Activated CD4-positive, alpha-beta T cell treated with anti-CD3 and anti-CD28 coated beads, Interleukin-2, amount 10 ng/mL, durations not matched to agents 24 days and 14 days (primary cell): ENCODE results near the gene CCNK. TPM values are rescaled to one million over a fixed set of nuclear protein-coding genes. Genes with fewer than 3 reads are reported as not detected.

Source experiments
- DNase-seq: peaks from one replicate; pipeline ENCODE4 v3.0.0; 2022
- H3K27ac Mint-ChIP-seq: one replicate; pipeline ENCODE4 v1.8.0; 2022; ENCODE audit warnings: mild to moderate bottlenecking, mixed read lengths
- H3K27me3 Mint-ChIP-seq: one replicate; pipeline ENCODE4 v1.8.0; 2022; ENCODE audit warnings: mixed read lengths
- H3K36me3 Mint-ChIP-seq: one replicate; pipeline ENCODE4 v1.8.0; 2022; ENCODE audit warnings: low read depth, mild to moderate bottlenecking, mixed read lengths
- H3K4me1 Mint-ChIP-seq: one replicate; pipeline ENCODE4 v1.8.0; 2021; ENCODE audit warnings: mixed read lengths
- H3K4me3 Mint-ChIP-seq: one replicate; pipeline ENCODE4 v1.8.0; 2022; ENCODE audit warnings: mild to moderate bottlenecking, moderate library complexity, mixed read lengths
- H3K9me3 Mint-ChIP-seq: one replicate; pipeline ENCODE4 v1.8.0; 2021; ENCODE audit warnings: mixed read lengths
- intact Hi-C: fragments of 100-400 bp; cut with micrococcal nuclease; formaldehyde crosslinking; loops from one replicate; pipeline ENCODE4 v1.15.1; 2023
- total RNA-seq: library from RNA; stranded (reverse); gene quantifications from 2 replicates; pipeline ENCODE4 v1.2.3, GENCODE V29; 2022

CCNK gene
- total RNA-seq, 1 donor from 2014 or later, result 79.5 TPM

- Mint-ChIP-seq H3K27me3 (no peaks in the 10 kb centered on the region), H3K27ac (no peak overlapping the region), H3K9me3 (no peaks in the 10 kb centered on the region), H3K36me3 (peaks cover 5% of the 10 kb centered on the region), H3K4me1 (no peaks in the 10 kb centered on the region), H3K4me3 (no peak overlapping the region)
- intact Hi-C loops, result no loop called here
- DNase-seq, result no peak
These were observed 34.3 kb downstream of the CCNK start for GRCh38 chr14:99515301-99516155.

- H3K4me1 Mint-ChIP-seq, result no peaks in the 10 kb centered on the region
- H3K9me3 Mint-ChIP-seq, result no peaks in the 10 kb centered on the region
- H3K4me3 Mint-ChIP-seq, result no peak overlapping the region
- no peak overlapping the region for H3K27ac Mint-ChIP-seq
- intact Hi-C loops, result no loop called here
- H3K27me3 Mint-ChIP-seq, result no peaks in the 10 kb centered on the region
- DNase-seq, result no peak
- H3K36me3 Mint-ChIP-seq, result peaks cover 3% of the 10 kb centered on the region
These were observed 35.1 kb downstream of the CCNK start for GRCh38 chr14:99516156-99516870.

GRCh38 chr14:99516871-99517642, 35.8 kb downstream of the CCNK start:
- no peak for DNase-seq
- H3K27me3 Mint-ChIP-seq, result no peaks in the 10 kb centered on the region
- intact Hi-C loops, result no loop called here
- peaks cover 3% of the 10 kb centered on the region for H3K36me3 Mint-ChIP-seq
- no peaks in the 10 kb centered on the region for H3K4me1 Mint-ChIP-seq
- H3K27ac Mint-ChIP-seq, result no peak overlapping the region
- H3K4me3 Mint-ChIP-seq, result no peak overlapping the region
- H3K9me3 Mint-ChIP-seq, result no peaks in the 10 kb centered on the region

- Mint-ChIP-seq H3K4me1 (no peaks in the 10 kb centered on the region), H3K27me3 (no peaks in the 10 kb centered on the region), H3K4me3 (no peak overlapping the region), H3K36me3 (no peaks in the 10 kb centered on the region), H3K9me3 (no peaks in the 10 kb centered on the region), H3K27ac (no peak overlapping the region)
- intact Hi-C loops, result loop anchor here (1.0 kb wide), 2 partner anchors 111 to 367 kb away; no protein-coding TSS in a partner anchor
- no peak for DNase-seq
These were observed 36.6 kb downstream of the CCNK start for GRCh38 chr14:99517643-99518381.

- no peaks in the 10 kb centered on the region for H3K9me3 Mint-ChIP-seq
- no peaks in the 10 kb centered on the region for H3K36me3 Mint-ChIP-seq
- no peaks in the 10 kb centered on the region for H3K27me3 Mint-ChIP-seq
- H3K4me1 Mint-ChIP-seq, result no peaks in the 10 kb centered on the region
- intact Hi-C loops, result loop anchor here (1.0 kb wide), 2 partner anchors 111 to 367 kb away; no protein-coding TSS in a partner anchor
- H3K4me3 Mint-ChIP-seq, result no peak overlapping the region
- peak; percentile 95 for DNase-seq
- H3K27ac Mint-ChIP-seq, result no peak overlapping the region
These were observed 37.5 kb downstream of the CCNK start for GRCh38 chr14:99518441-99519346.

- DNase-seq, result no peak
- no peaks in the 10 kb centered on the region for H3K9me3 Mint-ChIP-seq
- intact Hi-C loops, result no loop called here
- H3K36me3 Mint-ChIP-seq, result no peaks in the 10 kb centered on the region
- no peak overlapping the region for H3K27ac Mint-ChIP-seq
- H3K4me1 Mint-ChIP-seq, result no peaks in the 10 kb centered on the region
- no peak overlapping the region for H3K4me3 Mint-ChIP-seq
- no peaks in the 10 kb centered on the region for H3K27me3 Mint-ChIP-seq
These were observed 38.2 kb downstream of the CCNK start for GRCh38 chr14:99519347-99519881.

GRCh38 chr14:99519931-99520421, 38.8 kb downstream of the CCNK start:
- no peaks in the 10 kb centered on the region for H3K9me3 Mint-ChIP-seq
- intact Hi-C loops, result no loop called here
- H3K27me3 Mint-ChIP-seq, result no peaks in the 10 kb centered on the region
- no peak for DNase-seq
- no peaks in the 10 kb centered on the region for H3K36me3 Mint-ChIP-seq
- no peak overlapping the region for H3K4me3 Mint-ChIP-seq
- peaks cover 1% of the 10 kb centered on the region for H3K4me1 Mint-ChIP-seq
- no peak overlapping the region for H3K27ac Mint-ChIP-seq

GRCh38 chr14:99520571-99521081, 39.4 kb downstream of the CCNK start:
- Mint-ChIP-seq H3K9me3 (no peaks in the 10 kb centered on the region), H3K27ac (no peak overlapping the region), H3K27me3 (no peaks in the 10 kb centered on the region), H3K36me3 (no peaks in the 10 kb centered on the region), H3K4me3 (no peak overlapping the region), H3K4me1 (peaks cover 6% of the 10 kb centered on the region)
- intact Hi-C loops, result no loop called here
- DNase-seq, result no peak

- Mint-ChIP-seq H3K4me3 (no peak overlapping the region), H3K9me3 (no peaks in the 10 kb centered on the region), H3K36me3 (no peaks in the 10 kb centered on the region), H3K27ac (no peak overlapping the region), H3K4me1 (peaks cover 6% of the 10 kb centered on the region), H3K27me3 (no peaks in the 10 kb centered on the region)
- intact Hi-C loops, result no loop called here
- no peak for DNase-seq
These were observed 40.2 kb downstream of the CCNK start for GRCh38 chr14:99521176-99522024.

GRCh38 chr14:99522025-99522401, 40.8 kb downstream of the CCNK start:
- Mint-ChIP-seq H3K36me3 (no peaks in the 10 kb centered on the region), H3K9me3 (no peaks in the 10 kb centered on the region), H3K27me3 (no peaks in the 10 kb centered on the region), H3K4me1 (peaks cover 6% of the 10 kb centered on the region), H3K27ac (no peak overlapping the region), H3K4me3 (no peak overlapping the region)
- DNase-seq, result no peak
- intact Hi-C loops, result no loop called here

GRCh38 chr14:99522457-99522891, 41.3 kb downstream of the CCNK start:
- no peaks in the 10 kb centered on the region for H3K36me3 Mint-ChIP-seq
- no peak overlapping the region for H3K27ac Mint-ChIP-seq
- intact Hi-C loops, result no loop called here
- H3K4me1 Mint-ChIP-seq, result peaks cover 6% of the 10 kb centered on the region
- no peaks in the 10 kb centered on the region for H3K27me3 Mint-ChIP-seq
- H3K9me3 Mint-ChIP-seq, result no peaks in the 10 kb centered on the region
- DNase-seq, result no peak
- no peak overlapping the region for H3K4me3 Mint-ChIP-seq
